ENCODE data around the gene NDEL1. TPM values are rescaled to one million over a fixed set of nuclear protein-coding genes. Genes with fewer than 3 reads are reported as not detected.

NDEL1 gene
- total RNA-seq, 1 experiment from 2014 or later, result 23.0 TPM

DNA sequence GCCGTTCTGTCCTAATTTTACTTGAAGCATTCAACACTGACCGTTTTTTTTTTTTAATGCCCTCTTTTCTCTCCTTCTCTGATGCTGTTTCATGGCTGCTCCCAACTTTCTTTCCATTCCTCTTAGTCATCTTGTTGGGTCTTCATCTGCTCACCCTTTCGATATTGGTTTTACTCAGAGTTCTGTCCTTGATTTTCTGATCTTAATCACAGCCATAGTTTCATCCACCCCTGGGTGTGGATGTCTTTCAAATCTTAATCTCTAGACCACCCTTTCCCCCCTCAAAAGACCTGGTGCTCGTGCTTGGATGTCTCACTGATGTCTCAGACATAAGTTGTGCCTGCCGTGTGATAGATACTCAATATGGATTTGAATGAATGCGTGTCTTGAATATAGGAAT lies 22.4 kb downstream of the NDEL1 start:
- H3K27me3 ChIP-seq, result no peaks in the 10 kb centered on the region
- H3K27ac ChIP-seq, result no peak overlapping the region
- H3K4me1 ChIP-seq, result no peaks in the 10 kb centered on the region
- no peak overlapping the region for H3K4me3 ChIP-seq
- DNase-seq, result no peak
- no peaks in the 10 kb centered on the region for H3K9me3 ChIP-seq (replicated peaks)
- H3K36me3 ChIP-seq, result peaks cover 8% of the 10 kb centered on the region; the same call in 1 of the 2 replicates

DNA sequence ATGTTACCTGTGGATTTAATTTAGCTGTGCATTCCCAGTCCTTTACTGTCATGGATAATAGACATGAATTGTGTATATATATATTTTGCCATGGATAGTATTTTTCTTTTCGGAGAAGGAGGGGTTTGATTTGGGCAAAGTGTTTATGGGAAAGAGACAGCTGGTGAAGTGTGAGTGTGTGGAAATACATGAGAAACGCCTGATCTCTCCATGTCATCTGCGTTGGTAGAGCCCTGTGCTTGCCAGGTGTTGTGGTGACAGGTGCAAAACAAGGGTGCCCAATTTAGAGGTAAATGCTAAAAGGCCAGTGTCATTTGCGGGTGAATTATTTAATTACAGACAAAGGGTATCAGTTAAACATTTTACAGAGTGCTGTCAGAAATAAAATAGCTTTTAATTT lies 23.4 kb downstream of the NDEL1 start:
- peaks cover 8% of the 10 kb centered on the region; the same call in 1 of the 2 replicates for H3K36me3 ChIP-seq
- no peak overlapping the region for H3K4me3 ChIP-seq
- H3K27ac ChIP-seq, result no peak overlapping the region
- H3K9me3 ChIP-seq (replicated peaks), result no peaks in the 10 kb centered on the region
- no peaks in the 10 kb centered on the region for H3K4me1 ChIP-seq
- no peaks in the 10 kb centered on the region for H3K27me3 ChIP-seq
- no peak for DNase-seq

DNA sequence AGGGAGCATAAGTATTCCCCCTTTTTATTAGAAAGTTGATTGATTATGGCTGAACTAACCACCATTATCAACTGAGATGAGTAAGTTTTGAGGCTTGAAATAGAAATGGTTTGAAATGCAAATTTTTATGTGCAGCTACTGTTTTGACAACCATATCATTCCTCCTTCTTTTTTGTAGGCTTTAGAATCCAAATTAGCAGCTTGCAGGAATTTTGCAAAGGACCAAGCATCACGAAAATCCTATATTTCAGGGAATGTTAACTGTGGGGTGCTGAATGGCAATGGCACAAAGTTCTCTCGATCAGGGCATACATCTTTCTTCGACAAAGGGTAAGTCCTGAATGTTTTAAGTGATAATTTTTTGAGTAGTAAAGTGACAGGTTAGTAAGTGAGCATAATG lies 24.1 kb downstream of the NDEL1 start:
- Histone ChIP-seq H3K4me1 (peaks cover 3% of the 10 kb centered on the region), H3K9me3 (replicated peaks) (no peaks in the 10 kb centered on the region), H3K4me3 (no peak overlapping the region), H3K27me3 (no peaks in the 10 kb centered on the region), H3K36me3 (peaks cover 8% of the 10 kb centered on the region; the same call in 1 of the 2 replicates), H3K27ac (no peak overlapping the region)
- DNase-seq, result no peak

DNA sequence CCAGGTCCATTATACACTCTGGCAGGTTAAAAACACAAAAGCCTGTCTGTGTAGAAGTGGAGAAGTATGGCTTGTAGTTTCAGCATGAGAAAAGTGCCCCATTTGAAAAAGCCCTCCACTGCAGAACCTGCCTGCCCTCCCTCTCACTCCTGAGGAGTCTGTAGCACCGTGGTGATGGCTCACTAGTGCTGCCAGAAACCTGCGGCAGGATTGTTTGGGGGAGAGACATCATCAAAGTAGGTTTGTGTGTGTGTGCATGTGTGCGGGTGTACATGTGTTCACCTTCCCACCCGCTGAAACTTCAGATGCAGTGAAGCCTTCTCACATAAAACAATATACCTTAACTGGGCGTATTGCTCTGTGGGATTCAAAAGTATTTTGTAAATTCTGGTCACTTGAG lies 26.9 kb downstream of the NDEL1 start:
- Histone ChIP-seq H3K4me1 (peaks cover 11% of the 10 kb centered on the region), H3K36me3 (peaks cover 3% of the 10 kb centered on the region; the same call in 1 of the 2 replicates), H3K9me3 (replicated peaks) (no peaks in the 10 kb centered on the region), H3K4me3 (no peak overlapping the region), H3K27ac (no peak overlapping the region), H3K27me3 (no peaks in the 10 kb centered on the region)
- no peak for DNase-seq

DNA sequence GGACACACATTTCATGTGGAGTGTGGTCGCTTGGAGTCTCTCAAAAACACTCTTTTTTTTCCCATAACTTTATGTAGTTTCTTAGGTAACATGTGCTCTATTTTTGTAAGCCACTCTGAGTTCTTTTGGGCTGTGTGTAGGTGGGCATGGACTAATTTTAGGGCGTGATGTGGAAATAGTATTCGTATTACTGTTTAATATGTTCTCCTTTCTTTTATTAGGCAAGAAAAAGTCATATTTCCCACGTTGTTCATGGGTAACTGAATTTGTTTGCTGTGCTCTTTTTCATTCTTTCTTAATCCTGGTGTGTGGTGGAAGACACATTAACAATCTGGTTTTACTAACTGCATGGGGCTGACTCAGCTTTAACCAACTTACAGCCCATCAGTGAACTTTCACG lies 27.4 kb downstream of the NDEL1 start:
- H3K9me3 ChIP-seq (replicated peaks), result no peaks in the 10 kb centered on the region
- H3K27ac ChIP-seq, result no peak overlapping the region
- peaks cover 11% of the 10 kb centered on the region for H3K4me1 ChIP-seq
- no peak for DNase-seq
- peaks cover 3% of the 10 kb centered on the region; the same call in 1 of the 2 replicates for H3K36me3 ChIP-seq
- H3K27me3 ChIP-seq, result no peaks in the 10 kb centered on the region
- no peak overlapping the region for H3K4me3 ChIP-seq

DNA sequence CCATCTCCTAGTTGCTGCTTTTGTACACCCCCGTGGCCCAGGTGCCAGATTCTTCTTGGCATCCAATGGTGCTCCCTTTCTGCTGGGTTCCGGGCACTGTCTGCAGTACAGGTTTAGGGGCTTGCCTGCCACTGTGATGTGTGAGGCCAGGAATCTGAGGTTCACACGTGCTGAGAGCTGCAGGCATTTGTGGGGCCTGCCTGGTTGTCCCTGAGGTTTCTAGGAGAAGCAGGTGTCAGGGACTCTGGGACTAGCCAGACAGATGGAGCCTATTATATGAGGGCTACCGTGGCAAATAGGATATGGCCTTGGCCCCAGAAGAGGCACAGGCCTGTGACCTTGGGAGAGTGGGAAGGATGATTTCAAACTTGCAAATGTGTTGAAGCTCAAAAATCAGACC lies 29.3 kb downstream of the NDEL1 start:
- DNase-seq, result peak in 1 of 2 experiments; percentile 42
- Histone ChIP-seq H3K36me3 (no peaks in the 10 kb centered on the region), H3K4me1 (peaks cover 11% of the 10 kb centered on the region), H3K27me3 (no peaks in the 10 kb centered on the region), H3K9me3 (replicated peaks) (no peaks in the 10 kb centered on the region), H3K27ac (peak overlapping the region; percentile 22; the same call in 1 of the 2 replicates), H3K4me3 (no peak overlapping the region)

DNA sequence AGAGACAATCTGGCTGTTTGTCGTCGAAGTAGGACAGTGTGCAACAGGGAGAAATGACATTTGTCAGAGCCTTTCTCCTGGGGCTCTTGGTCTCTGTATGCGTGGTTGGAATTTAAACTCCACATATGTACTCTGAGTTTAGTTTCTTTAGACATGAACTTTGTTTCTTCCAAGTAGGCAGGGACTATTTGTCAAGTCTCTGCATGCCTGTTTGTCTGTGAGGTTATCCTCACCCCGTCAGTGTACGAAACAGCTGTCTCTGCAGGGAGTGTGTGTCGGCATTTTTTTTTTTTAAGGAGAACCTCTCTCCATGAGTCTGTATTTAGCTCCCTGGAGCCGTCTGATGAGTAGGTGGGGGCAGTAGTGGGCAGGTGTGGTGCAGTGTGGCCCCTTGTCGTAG lies 29.7 kb downstream of the NDEL1 start:
- peaks cover 11% of the 10 kb centered on the region for H3K4me1 ChIP-seq
- H3K4me3 ChIP-seq, result no peak overlapping the region
- H3K36me3 ChIP-seq, result no peaks in the 10 kb centered on the region
- H3K27me3 ChIP-seq, result no peaks in the 10 kb centered on the region
- no peaks in the 10 kb centered on the region for H3K9me3 ChIP-seq (replicated peaks)
- DNase-seq, result peak; percentile 12 to 43
- peak overlapping the region; percentile 22; the same call in 1 of the 2 replicates for H3K27ac ChIP-seq

DNA sequence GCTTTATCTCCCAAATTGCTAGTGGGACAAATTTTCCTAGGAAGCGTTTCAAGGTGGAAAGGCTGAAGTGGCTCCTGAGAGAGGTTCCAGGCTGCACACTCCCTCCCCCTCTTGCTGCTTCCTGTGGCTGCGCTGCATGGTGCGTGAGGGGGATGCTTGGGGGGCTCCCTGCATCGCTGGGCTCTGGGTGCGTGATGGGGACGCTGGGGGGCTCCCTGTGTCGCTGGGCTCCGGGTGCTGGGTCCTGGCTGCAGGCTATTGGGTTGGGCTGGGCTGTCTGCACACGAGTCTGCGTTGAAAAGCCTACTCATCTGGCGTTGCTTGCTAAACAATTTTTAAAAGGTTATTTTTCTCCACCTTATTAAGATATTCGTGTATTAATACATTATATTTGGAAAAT lies 30.1 kb downstream of the NDEL1 start:
- no peaks in the 10 kb centered on the region for H3K36me3 ChIP-seq
- no peaks in the 10 kb centered on the region for H3K27me3 ChIP-seq
- no peak overlapping the region for H3K4me3 ChIP-seq
- peaks cover 11% of the 10 kb centered on the region for H3K4me1 ChIP-seq
- no peak for DNase-seq
- H3K9me3 ChIP-seq (replicated peaks), result no peaks in the 10 kb centered on the region
- no peak overlapping the region; the same call in 1 of the 2 replicates for H3K27ac ChIP-seq

DNA sequence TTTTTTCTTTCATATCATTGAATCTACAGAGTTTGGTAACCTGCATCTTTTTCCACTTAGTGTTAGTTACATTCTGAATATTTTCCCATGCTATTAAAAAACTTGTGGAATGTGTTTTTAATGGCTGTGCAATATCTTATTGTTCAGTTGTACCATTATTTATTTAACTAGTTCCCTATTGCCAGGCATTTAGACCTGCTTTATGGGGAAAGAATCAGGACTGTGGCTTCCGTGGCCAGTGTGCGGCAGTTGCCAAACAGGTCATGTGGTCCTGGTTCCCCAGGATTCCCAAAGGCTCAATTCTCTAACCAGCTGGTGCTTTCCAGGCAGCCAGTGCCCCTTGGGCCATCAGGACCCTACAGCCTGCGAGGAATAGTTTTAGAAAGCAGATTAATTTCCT lies 30.8 kb downstream of the NDEL1 start:
- Histone ChIP-seq H3K27me3 (no peaks in the 10 kb centered on the region), H3K36me3 (no peaks in the 10 kb centered on the region), H3K4me1 (peaks cover 11% of the 10 kb centered on the region), H3K27ac (no peak overlapping the region), H3K9me3 (replicated peaks) (no peaks in the 10 kb centered on the region), H3K4me3 (no peak overlapping the region)
- DNase-seq, result no peak

DNA sequence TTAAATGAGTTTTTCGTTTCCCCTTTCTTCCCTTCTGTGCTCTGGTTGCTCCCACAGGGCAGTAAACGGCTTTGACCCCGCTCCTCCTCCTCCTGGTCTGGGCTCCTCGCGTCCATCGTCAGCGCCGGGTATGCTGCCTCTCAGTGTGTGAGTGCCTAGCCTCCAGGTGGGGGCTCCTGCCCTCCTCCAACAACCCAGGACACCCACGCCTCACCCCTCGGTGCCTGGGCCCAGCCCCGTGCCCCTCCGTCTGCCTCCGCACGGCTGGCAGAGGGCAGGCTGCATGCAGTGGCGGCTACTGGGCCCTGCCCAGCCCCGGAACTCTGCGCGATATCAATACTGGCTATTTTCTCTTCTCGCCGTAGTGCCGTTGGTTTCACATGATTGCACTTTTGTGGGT lies 31.2 kb downstream of the NDEL1 start:
- H3K4me3 ChIP-seq, result no peak overlapping the region
- no peaks in the 10 kb centered on the region for H3K27me3 ChIP-seq
- DNase-seq, result no peak
- H3K9me3 ChIP-seq (replicated peaks), result no peaks in the 10 kb centered on the region
- H3K36me3 ChIP-seq, result 0 out of 2 replicates have a peak, but pooled peaks cover 1% of the 10 kb centered on the region
- H3K27ac ChIP-seq, result no peak overlapping the region
- peaks cover 11% of the 10 kb centered on the region for H3K4me1 ChIP-seq

DNA sequence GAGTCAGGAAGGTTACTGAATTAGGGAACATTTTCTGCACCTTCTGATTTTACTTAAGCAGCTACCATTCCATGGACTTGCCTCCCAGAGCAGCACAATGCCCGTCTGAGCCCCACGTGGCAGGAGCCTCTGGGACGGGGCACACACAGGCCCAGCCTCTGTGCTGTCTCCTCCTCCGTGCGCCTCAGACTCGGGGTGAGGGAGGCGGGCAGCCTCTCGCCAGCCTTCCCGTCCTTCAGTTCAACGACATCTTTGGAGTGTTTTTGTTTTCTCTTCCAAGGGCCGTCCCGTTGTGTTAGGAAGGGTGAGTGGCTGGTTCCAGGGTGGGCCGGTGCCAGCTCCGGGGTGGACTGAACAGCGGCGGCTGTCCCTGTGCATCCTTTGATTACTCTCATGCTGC lies 31.8 kb downstream of the NDEL1 start:
- Histone ChIP-seq H3K27me3 (no peaks in the 10 kb centered on the region), H3K4me3 (no peak overlapping the region), H3K36me3 (0 out of 2 replicates have a peak, but pooled peaks cover 3% of the 10 kb centered on the region), H3K9me3 (replicated peaks) (no peaks in the 10 kb centered on the region), H3K27ac (no peak overlapping the region), H3K4me1 (peaks cover 11% of the 10 kb centered on the region)
- no peak for DNase-seq

DNA sequence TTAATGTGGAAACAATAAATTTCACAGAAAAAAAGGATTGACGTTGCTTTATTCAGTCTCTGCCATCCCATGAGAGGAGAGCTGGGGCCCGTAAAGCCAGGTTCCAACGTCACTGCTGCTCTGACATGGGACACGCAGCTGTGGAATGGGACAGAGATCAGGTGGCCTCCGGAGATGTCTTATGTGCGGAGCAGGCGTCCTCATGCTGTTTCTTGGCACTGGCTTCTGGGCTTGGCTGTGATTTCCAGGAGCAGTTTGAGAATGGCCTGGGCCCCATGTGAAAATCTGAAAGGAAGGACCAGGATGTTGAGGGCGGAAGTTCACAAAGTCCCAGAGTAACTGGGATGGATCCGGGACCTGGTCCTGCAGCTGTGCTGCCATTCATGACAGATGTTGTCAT lies 32.4 kb downstream of the NDEL1 start:
- Histone ChIP-seq H3K36me3 (0 out of 2 replicates have a peak, but pooled peaks cover 5% of the 10 kb centered on the region), H3K4me3 (no peak overlapping the region), H3K27me3 (no peaks in the 10 kb centered on the region), H3K27ac (no peak overlapping the region), H3K4me1 (peaks cover 11% of the 10 kb centered on the region), H3K9me3 (replicated peaks) (no peaks in the 10 kb centered on the region)
- no peak for DNase-seq

DNA sequence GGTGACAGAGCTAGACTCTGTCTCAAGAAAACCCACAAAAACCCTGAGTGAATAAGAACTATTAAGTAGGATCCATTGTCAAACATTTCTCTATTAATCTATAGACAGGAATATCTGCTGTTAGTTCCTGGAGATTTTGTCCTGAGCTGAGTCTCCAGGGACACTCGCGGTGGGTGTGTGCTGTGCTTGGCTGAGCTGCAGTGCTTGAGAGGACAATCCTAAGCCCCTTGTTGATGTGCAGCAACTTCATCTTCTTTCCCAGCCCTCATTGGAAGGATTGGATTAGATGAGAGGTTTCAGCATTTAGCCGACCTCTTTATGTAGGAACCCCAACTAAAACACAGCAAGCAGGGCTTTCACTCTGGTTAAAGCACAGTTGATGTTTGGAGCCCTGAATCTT lies 33.3 kb downstream of the NDEL1 start:
- Histone ChIP-seq H3K4me1 (peaks cover 11% of the 10 kb centered on the region), H3K27me3 (no peaks in the 10 kb centered on the region), H3K27ac (no peak overlapping the region), H3K36me3 (0 out of 2 replicates have a peak, but pooled peaks cover 5% of the 10 kb centered on the region), H3K9me3 (replicated peaks) (no peaks in the 10 kb centered on the region), H3K4me3 (no peak overlapping the region)
- no peak for DNase-seq

DNA sequence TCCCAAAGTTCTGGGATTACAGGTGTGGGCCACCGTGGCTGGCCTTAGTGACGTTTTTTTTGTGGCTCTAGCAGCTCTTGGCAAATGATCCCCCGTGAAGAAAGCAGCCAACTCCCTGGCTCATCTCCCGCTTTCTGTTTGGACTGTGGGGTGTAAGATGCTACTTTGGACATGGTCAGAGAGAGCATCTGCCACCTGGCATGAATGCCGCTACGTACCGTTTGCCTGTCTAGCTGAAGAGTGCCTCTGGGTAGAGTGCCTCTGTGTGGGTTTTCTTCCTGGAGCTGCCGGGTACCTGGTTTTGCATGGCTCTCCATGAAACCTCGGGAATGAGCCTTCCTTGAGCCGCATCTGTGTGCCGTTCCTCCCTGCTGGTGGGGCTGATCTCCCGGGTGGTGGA lies 34.3 kb downstream of the NDEL1 start:
- Histone ChIP-seq H3K36me3 (0 out of 2 replicates have a peak, but pooled peaks cover 10% of the 10 kb centered on the region), H3K9me3 (replicated peaks) (no peaks in the 10 kb centered on the region), H3K27ac (no peak overlapping the region), H3K4me1 (peaks cover 7% of the 10 kb centered on the region), H3K27me3 (no peaks in the 10 kb centered on the region), H3K4me3 (no peak overlapping the region)
- no peak for DNase-seq

DNA sequence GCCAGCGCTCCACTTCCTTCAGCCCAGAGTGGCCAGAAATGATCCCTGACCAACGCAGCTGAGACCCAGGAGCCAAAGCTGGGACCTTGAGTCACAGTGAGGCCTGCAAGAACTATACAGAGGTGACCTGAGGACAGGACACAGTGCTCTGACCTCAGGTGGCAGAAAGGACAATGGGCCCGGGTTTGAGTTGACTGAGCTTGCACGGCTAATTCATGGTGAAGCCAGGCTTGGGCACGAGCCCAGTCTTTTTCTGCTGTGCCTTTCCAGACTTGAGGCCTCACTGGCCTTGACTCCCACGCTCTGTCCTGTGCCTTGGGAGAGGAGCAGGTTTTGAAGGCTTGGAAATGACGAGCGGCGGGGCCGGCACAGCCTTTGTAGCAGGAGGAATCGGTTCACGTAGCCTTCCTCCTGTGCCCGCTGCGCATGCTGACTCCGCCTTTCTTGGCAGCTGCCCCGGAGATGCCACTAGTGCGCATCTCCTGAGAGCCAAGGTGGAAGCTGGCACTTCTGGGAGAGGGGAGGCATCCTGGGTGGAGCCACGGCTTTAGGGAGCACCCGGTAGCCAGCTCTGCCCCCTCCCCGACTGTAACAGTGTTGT lies 34.9 kb downstream of the NDEL1 start:
- no peak for DNase-seq

DNA sequence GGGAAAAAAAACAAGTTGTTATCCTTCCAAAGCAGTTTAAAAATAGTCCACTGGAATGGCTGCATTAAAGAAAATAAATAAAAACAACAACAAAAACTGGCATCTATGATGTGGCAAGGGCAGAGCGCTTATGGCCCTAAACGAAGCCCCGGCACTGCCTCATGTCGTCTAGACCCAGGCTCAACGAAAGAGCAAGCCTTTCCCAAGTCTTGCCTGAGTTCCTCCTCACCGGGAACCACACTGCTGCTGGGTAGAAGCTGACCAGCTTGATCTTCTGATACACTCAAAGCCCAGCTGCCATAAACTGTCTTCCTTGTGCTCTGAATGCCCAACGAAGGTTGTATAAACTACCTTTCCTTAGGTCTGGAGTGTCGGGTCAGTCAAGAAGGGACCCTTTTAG lies 37.0 kb downstream of the NDEL1 start:
- Histone ChIP-seq H3K4me1 (no peaks in the 10 kb centered on the region), H3K27ac (no peak overlapping the region), H3K4me3 (no peak overlapping the region), H3K27me3 (no peaks in the 10 kb centered on the region), H3K9me3 (replicated peaks) (no peaks in the 10 kb centered on the region), H3K36me3 (0 out of 2 replicates have a peak, but pooled peaks cover 10% of the 10 kb centered on the region)
- DNase-seq, result no peak

More for the DNA sequence above, 34.9 kb downstream of the NDEL1 start:
- 0 out of 2 replicates have a peak, but pooled peaks cover 3% of the 10 kb centered on the region for H3K4me1 ChIP-seq
- H3K36me3 ChIP-seq, result 0 out of 2 replicates have a peak, but pooled peaks cover 10% of the 10 kb centered on the region
- H3K4me3 ChIP-seq, result no peak overlapping the region
- H3K9me3 ChIP-seq (replicated peaks), result no peaks in the 10 kb centered on the region
- H3K27me3 ChIP-seq, result no peaks in the 10 kb centered on the region
- no peak overlapping the region for H3K27ac ChIP-seq

All from SJCRH30 (cell line).